Retinal pigment epithelial cell (primary cell): ENCODE measurements around the gene PCNT.
"Not testable (repeated sequence)": the region's sequence is repeated elsewhere in the genome, so short reads cannot be mapped to it uniquely, and the experiment has no call there.

Experiments used
- DNase-seq: peaks from one replicate; pipeline ENCODE4 v3.0.0-alpha.2; 2010; ENCODE audit warnings: low read depth
- H3K4me3 ChIP-seq: 2 replicates; pipeline ENCODE4 v1.5.1; 2011; ENCODE audit warnings: mild to moderate bottlenecking, low read length, control low read depth, moderate library complexity
- CTCF ChIP-seq: conservative IDR thresholded peaks from 2 replicates; pipeline ENCODE4 v1.5.1; 2011; ENCODE audit warnings: low read depth, low read length, control low read depth, inconsistent platforms

PCNT gene

GRCh38 chr21:46372014-46372485 lies 48.1 kb downstream of the PCNT start:
- no peak for TF ChIP-seq CTCF
- no peak overlapping the region for H3K4me3 ChIP-seq
- DNase-seq, result no peak

DNA sequence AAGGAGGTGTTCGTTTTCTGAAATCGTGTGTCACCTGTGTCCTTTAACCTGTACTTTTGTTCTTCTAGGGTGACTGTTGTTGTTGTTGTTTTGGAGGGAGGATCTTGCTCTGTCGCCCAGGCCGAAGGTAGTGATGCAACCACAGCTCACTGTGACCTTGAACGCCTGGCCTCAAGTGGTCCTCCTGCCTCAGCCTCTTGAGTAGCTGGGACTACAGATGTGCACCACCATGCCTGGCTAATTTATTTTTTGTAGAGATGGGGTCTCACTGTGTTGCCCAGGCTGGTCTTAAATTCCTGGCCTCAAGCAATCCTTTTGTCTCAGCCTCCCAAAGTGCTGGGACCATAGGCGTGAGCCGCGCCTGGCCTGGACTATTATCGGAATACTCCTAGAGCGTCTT lies 49.0 kb downstream of the PCNT start:
- DNase-seq, H3K4me3 ChIP-seq: not testable (repeated sequence)

DNA sequence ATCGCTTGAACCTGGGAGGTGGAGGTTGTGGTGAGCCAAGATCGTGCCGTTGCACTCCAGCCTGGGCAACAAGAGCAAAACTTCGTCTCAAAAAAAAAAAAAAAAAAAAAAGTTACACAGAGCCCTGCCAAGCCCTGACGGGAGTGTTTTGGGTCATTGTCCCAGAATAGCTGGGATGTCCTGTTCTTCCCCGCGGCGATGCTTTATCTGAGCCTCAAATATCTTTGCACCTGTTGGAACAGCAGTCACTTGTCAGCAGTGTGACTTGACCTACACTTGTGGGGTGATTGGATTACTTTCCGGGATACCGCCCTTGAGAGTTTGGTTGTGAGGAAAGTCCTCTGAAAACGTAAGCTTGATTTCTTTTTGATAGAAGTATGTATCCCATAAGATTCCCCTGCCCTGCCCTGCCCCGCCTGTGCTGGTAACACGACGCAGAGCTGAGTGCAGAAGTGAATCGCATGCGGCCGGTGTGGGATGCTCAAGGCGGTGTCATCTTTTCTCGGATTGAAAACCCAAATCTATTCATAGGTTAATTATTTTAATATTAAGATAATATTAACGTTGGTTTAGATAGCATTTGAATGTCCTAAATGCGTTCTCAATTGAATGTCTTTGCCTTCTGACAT lies 50.9 kb downstream of the PCNT start:
- no peak overlapping the region for H3K4me3 ChIP-seq
- TF ChIP-seq CTCF, result no peak
- DNase-seq, result no peak

- H3K4me3 ChIP-seq, result no peak overlapping the region
- TF ChIP-seq CTCF, result no peak
- DNase-seq, result no peak
Measured at GRCh38 chr21:46375560-46376230, 51.7 kb downstream of the PCNT start.

GRCh38 chr21:46376231-46376628 lies 52.3 kb downstream of the PCNT start:
- no peak overlapping the region for H3K4me3 ChIP-seq
- no peak for TF ChIP-seq CTCF
- no peak for DNase-seq

- no peak for DNase-seq
- TF ChIP-seq CTCF, result no peak
- H3K4me3 ChIP-seq, result no peak overlapping the region
Measured at GRCh38 chr21:46376856-46377453, 53.0 kb downstream of the PCNT start.

GRCh38 chr21:46377789-46378188 lies 53.8 kb downstream of the PCNT start:
- DNase-seq, result no peak
- no peak overlapping the region for H3K4me3 ChIP-seq
- TF ChIP-seq CTCF, result no peak
